HEK293 (cell line): ENCODE measurements around the gene PRLR.
"Not testable (repeated sequence)": the region's sequence is repeated elsewhere in the genome, so short reads cannot be mapped to it uniquely, and the experiment has no call there.

Experiments used
- CTCF ChIA-PET: fragments of 350-600 bp; formaldehyde crosslinking; extraction: SDS; loops from one replicate; lab custom pipeline; 2021; ENCODE audit warnings: antibody characterized with exemption; lab: Yijun Ruan, JAX
- POLR2A ChIA-PET: fragments of 300-600 bp; formaldehyde crosslinking; extraction: SDS; loops from one replicate; lab custom pipeline; 2020; ENCODE audit warnings: antibody characterized with exemption, inconsistent platforms; lab: Yijun Ruan, JAX
- H3K27ac ChIP-seq: fragments of 200-500 bp; sonication (Bioruptor generic); 2 replicates; pipeline ENCODE4 v1.5.1; 2014; ENCODE audit warnings: low read depth, low read length, control low read depth, inconsistent platforms; ENCODE audit errors: extremely low read depth
- H3K36me3 ChIP-seq, 2 experiments: fragments of 200-500 bp in 1 of 2; sonication (Bioruptor generic) in 1 of 2; 1 replicate in 1 of 2; 2 replicates in 1 of 2; pipeline ENCODE4 v1.5.1; 2014 to 2017; ENCODE audit warnings: inconsistent platforms in 2 of 2, low read length in 2 of 2; ENCODE audit not compliant: control insufficient read depth in 2 of 2, insufficient read depth in 1 of 2
- H3K4me1 ChIP-seq: fragments of 200-500 bp; sonication (Bioruptor generic); 2 replicates; pipeline ENCODE4 v1.5.1; 2014; ENCODE audit warnings: mild to moderate bottlenecking, low read length, inconsistent platforms; ENCODE audit not compliant: control insufficient read depth, insufficient read depth
- H3K4me3 ChIP-seq: 2 replicates; pipeline ENCODE4 v1.5.1; 2011; ENCODE audit warnings: low read depth, mild to moderate bottlenecking, control low read depth, low read length, moderate library complexity
- H3K9me3 ChIP-seq: fragments of 200-500 bp; sonication (Bioruptor generic); 2 replicates; pipeline ENCODE4 v1.5.1; 2014; ENCODE audit warnings: low read depth, low read length, inconsistent platforms; ENCODE audit not compliant: control insufficient read depth, insufficient read depth
- YY2 ChIP-seq: fragments of 450-650 bp; formaldehyde crosslinking; IDR thresholded peaks from 2 replicates; pipeline ENCODE4 v1.5.1; 2016; ENCODE audit warnings: missing biosample characterization, missing genetic modification characterization
- ZFP3 ChIP-seq: fragments of 450-650 bp; formaldehyde crosslinking; IDR thresholded peaks from 2 replicates; pipeline ENCODE4 v1.5.1; 2016; ENCODE audit warnings: low read depth, missing biosample characterization, missing genetic modification characterization
- ZNF146 ChIP-seq: fragments of 450-650 bp; formaldehyde crosslinking; IDR thresholded peaks from 2 replicates; pipeline ENCODE4 v1.5.1; 2016; ENCODE audit warnings: missing biosample characterization, missing genetic modification characterization
- ZNF18 ChIP-seq: fragments of 450-650 bp; formaldehyde crosslinking; IDR thresholded peaks from 2 replicates; pipeline ENCODE4 v1.5.1; 2016; ENCODE audit warnings: missing biosample characterization, missing genetic modification characterization
- ZNF24 ChIP-seq: fragments of 450-650 bp; formaldehyde crosslinking; IDR thresholded peaks from 2 replicates; pipeline ENCODE4 v1.5.1; 2016; ENCODE audit warnings: missing biosample characterization, missing genetic modification characterization
- ZNF530 ChIP-seq: fragments of 450-650 bp; formaldehyde crosslinking; IDR thresholded peaks from 2 replicates; pipeline ENCODE4 v1.5.1; 2016; ENCODE audit warnings: low read depth, missing biosample characterization, missing genetic modification characterization
- ZNF544 ChIP-seq: fragments of 450-650 bp; formaldehyde crosslinking; IDR thresholded peaks from 2 replicates; pipeline ENCODE4 v1.5.0; 2017; ENCODE audit warnings: missing biosample characterization, missing genetic modification characterization
- ZNF626 ChIP-seq: fragments of 450-650 bp; sonication (Bioruptor Pico); formaldehyde crosslinking; IDR thresholded peaks from 2 replicates; pipeline ENCODE4 v1.5.1; 2018; ENCODE audit warnings: missing biosample characterization, missing genetic modification characterization, inconsistent platforms
- ZNF776 ChIP-seq: fragments of 450-650 bp; formaldehyde crosslinking; IDR thresholded peaks from 2 replicates; pipeline ENCODE4 v1.5.0; 2017; ENCODE audit warnings: missing biosample characterization, missing genetic modification characterization, borderline replicate concordance
- ZNF843 ChIP-seq: fragments of 450-650 bp; formaldehyde crosslinking; IDR thresholded peaks from 2 replicates; pipeline ENCODE4 v1.5.1; 2016; ENCODE audit warnings: missing biosample characterization, missing genetic modification characterization
- ZXDB ChIP-seq: fragments of 450-650 bp; formaldehyde crosslinking; IDR thresholded peaks from 2 replicates; pipeline ENCODE4 v1.5.1; 2016; ENCODE audit warnings: missing biosample characterization, missing genetic modification characterization
- TF ChIP-seq, protein P1 (sequence below): fragments of 450-650 bp; formaldehyde crosslinking; IDR thresholded peaks from 2 replicates; pipeline ENCODE4 v1.5.1; 2016; ENCODE audit warnings: missing biosample characterization, missing genetic modification characterization
- TF ChIP-seq, protein P2 (sequence below): fragments of 450-650 bp; formaldehyde crosslinking; IDR thresholded peaks from 2 replicates; pipeline ENCODE4 v1.5.1; 2017; ENCODE audit warnings: missing biosample characterization, missing genetic modification characterization
- TF ChIP-seq, protein P3 (sequence below): fragments of 450-650 bp; formaldehyde crosslinking; IDR thresholded peaks from 2 replicates; pipeline ENCODE4 v1.5.1; 2016; ENCODE audit warnings: missing biosample characterization, missing genetic modification characterization, low read depth

Gene PRLR

GRCh38 chr5:35192506-35192905 lies 37.8 kb downstream of the PRLR start (continued):
- no peak for TF ChIP-seq ZNF544 (tag by site-specific recombination)
- TF ChIP-seq ZNF843 (tag by site-specific recombination), result no peak
- TF ChIP-seq, all 188 proteins: peak for 0

DNA sequence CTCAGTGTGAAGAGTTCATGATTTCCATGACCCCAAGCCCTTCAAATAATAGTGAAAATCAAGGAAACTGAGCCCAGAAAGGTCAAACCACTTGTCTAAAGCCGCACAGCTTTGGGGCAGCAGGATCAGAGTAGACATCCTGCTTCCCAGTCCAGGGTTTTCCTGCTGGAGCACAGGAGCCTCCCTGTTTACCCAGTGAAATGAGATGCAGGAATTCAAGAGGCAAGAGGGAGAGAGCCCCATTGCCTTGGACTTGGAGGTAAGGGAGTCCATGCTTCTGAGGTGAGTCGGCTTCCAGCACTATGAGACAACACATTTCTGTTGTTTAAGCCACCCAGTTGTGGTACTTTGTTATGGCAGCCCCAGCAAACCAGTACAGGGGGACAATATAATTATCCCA lies 40.5 kb downstream of the PRLR start:
- H3K4me3 ChIP-seq, H3K36me3 ChIP-seq, H3K4me1 ChIP-seq, POLR2A ChIA-PET, H3K27ac ChIP-seq, H3K9me3 ChIP-seq: not testable (repeated sequence)
- CTCF ChIA-PET, result interaction anchor here (0.7 kb wide), 1 partner anchor 117 kb away, joined by 3 read pairs; no protein-coding TSS in a partner anchor

DNA sequence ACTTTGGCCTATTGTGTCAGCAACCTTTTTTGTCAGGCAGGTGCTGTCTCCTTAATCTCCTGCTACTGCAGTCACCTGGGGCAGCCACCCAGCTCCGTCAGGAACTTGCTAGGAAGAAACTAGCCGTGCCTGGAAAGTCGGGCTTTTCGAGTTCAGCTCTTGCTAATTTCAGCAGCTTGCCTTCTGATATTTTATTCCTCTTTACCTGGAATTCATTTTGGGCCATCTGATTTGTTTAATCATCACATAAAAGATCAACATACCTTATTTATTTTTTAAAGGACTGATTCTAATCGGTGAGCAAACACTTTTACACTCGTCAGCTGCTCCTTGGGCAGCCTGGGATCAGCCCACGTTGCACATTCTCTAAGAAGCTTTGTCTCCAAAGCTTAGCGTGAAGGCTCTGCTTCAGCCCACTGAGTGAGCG lies 42.2 kb downstream of the PRLR start:
- CTCF ChIA-PET, result interaction anchor here (0.6 to 1.0 kb wide), 2 partner anchors 13 to 99 kb away, joined by 3 read pairs; no protein-coding TSS in a partner anchor
- POLR2A ChIA-PET, result no interaction called here

GRCh38 chr5:35187621-35188020 lies 42.7 kb downstream of the PRLR start:
- CTCF ChIA-PET, result interaction anchor here (0.6 to 1.0 kb wide), 2 partner anchors 14 to 99 kb away, joined by 3 read pairs; no protein-coding TSS in a partner anchor
- H3K27ac ChIP-seq, POLR2A ChIA-PET, H3K9me3 ChIP-seq, H3K4me3 ChIP-seq, H3K36me3 ChIP-seq, H3K4me1 ChIP-seq: not testable (repeated sequence)

More for the DNA sequence above, 42.2 kb downstream of the PRLR start:
- H3K4me1 ChIP-seq, result no peaks in the 10 kb centered on the region
- TF ChIP-seq, protein P1, sequence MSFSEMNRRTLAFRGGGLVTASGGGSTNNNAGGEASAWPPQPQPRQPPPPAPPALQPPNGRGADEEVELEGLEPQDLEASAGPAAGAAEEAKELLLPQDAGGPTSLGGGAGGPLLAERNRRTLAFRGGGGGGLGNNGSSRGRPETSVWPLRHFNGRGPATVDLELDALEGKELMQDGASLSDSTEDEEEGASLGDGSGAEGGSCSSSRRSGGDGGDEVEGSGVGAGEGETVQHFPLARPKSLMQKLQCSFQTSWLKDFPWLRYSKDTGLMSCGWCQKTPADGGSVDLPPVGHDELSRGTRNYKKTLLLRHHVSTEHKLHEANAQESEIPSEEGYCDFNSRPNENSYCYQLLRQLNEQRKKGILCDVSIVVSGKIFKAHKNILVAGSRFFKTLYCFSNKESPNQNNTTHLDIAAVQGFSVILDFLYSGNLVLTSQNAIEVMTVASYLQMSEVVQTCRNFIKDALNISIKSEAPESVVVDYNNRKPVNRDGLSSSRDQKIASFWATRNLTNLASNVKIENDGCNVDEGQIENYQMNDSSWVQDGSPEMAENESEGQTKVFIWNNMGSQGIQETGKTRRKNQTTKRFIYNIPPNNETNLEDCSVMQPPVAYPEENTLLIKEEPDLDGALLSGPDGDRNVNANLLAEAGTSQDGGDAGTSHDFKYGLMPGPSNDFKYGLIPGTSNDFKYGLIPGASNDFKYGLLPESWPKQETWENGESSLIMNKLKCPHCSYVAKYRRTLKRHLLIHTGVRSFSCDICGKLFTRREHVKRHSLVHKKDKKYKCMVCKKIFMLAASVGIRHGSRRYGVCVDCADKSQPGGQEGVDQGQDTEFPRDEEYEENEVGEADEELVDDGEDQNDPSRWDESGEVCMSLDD (tag by site-specific recombination), result no peak
- TF ChIP-seq ZNF18 (tag by site-specific recombination), result no peak
- no peak for TF ChIP-seq ZNF530
- no peak for TF ChIP-seq ZNF626 (tag by site-specific recombination)
- TF ChIP-seq YY2 (tag by site-specific recombination), result no peak
- no peak for TF ChIP-seq ZXDB (tag by site-specific recombination)
- no peak for TF ChIP-seq ZFP3 (tag by site-specific recombination)
- TF ChIP-seq ZNF24 (tag by site-specific recombination), result no peak
- TF ChIP-seq ZNF146 (tag by site-specific recombination), result no peak
- TF ChIP-seq, protein P2, sequence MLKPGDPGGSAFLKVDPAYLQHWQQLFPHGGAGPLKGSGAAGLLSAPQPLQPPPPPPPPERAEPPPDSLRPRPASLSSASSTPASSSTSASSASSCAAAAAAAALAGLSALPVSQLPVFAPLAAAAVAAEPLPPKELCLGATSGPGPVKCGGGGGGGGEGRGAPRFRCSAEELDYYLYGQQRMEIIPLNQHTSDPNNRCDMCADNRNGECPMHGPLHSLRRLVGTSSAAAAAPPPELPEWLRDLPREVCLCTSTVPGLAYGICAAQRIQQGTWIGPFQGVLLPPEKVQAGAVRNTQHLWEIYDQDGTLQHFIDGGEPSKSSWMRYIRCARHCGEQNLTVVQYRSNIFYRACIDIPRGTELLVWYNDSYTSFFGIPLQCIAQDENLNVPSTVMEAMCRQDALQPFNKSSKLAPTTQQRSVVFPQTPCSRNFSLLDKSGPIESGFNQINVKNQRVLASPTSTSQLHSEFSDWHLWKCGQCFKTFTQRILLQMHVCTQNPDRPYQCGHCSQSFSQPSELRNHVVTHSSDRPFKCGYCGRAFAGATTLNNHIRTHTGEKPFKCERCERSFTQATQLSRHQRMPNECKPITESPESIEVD, result no peak
- TF ChIP-seq ZNF776 (tag by site-specific recombination), result no peak
- TF ChIP-seq ZNF544 (tag by site-specific recombination), result no peak
- TF ChIP-seq, protein P3, sequence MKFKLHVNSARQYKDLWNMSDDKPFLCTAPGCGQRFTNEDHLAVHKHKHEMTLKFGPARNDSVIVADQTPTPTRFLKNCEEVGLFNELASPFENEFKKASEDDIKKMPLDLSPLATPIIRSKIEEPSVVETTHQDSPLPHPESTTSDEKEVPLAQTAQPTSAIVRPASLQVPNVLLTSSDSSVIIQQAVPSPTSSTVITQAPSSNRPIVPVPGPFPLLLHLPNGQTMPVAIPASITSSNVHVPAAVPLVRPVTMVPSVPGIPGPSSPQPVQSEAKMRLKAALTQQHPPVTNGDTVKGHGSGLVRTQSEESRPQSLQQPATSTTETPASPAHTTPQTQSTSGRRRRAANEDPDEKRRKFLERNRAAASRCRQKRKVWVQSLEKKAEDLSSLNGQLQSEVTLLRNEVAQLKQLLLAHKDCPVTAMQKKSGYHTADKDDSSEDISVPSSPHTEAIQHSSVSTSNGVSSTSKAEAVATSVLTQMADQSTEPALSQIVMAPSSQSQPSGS, result no peak
- H3K36me3 ChIP-seq, result no peaks in the 10 kb centered on the region
- no peaks in the 10 kb centered on the region for H3K9me3 ChIP-seq
- no peak overlapping the region for H3K4me3 ChIP-seq
- no peak overlapping the region for H3K27ac ChIP-seq
